Suprapubic skin (tissue), 4 donors: Measurements from ENCODE around the gene TXNDC2. TPM values are rescaled to one million over a fixed set of nuclear protein-coding genes. Genes with fewer than 3 reads are reported as not detected.

Source experiments
- DNase-seq, 2 donors: peaks; one replicate each; pipeline ENCODE4 v3.0.0-alpha.2; 2019; ENCODE audit warnings: low spot score in 2 of 2
- H3K27ac ChIP-seq: fragments of 200-600 bp; sonication (generic); one replicate; pipeline ENCODE4 v1.5.1; 2019
- H3K27me3 ChIP-seq: fragments of 200-600 bp; sonication (generic); one replicate; pipeline ENCODE4 v1.5.1; 2019
- H3K36me3 ChIP-seq: fragments of 200-600 bp; sonication (generic); one replicate; pipeline ENCODE4 v1.5.1; 2019
- H3K4me1 ChIP-seq: fragments of 200-600 bp; sonication (generic); one replicate; pipeline ENCODE4 v1.5.1; 2019
- H3K4me3 ChIP-seq: fragments of 200-600 bp; sonication (generic); one replicate; pipeline ENCODE4 v1.5.1; 2019; ENCODE audit warnings: mild to moderate bottlenecking
- H3K9me3 ChIP-seq: fragments of 200-600 bp; sonication (generic); one replicate; pipeline ENCODE4 v1.5.1; 2019
- CTCF ChIP-seq, 2 donors: fragments of 200-600 bp in 1 of 2; fragments of 450-650 bp in 1 of 2; sonication (generic) in 1 of 2; IDR thresholded peaks; one replicate each; pipeline ENCODE4 v1.5.1; 2016 to 2019; ENCODE audit warnings: antibody characterized with exemption in 2 of 2, mild to moderate bottlenecking in 1 of 2, moderate library complexity in 1 of 2
- EP300 ChIP-seq: sonication (generic); formaldehyde crosslinking; IDR thresholded peaks from one replicate; pipeline ENCODE4 v1.6.1; 2017; ENCODE audit warnings: antibody characterized with exemption
- POLR2A ChIP-seq, 2 donors: fragments of 450-650 bp; IDR thresholded peaks; one replicate each; pipeline ENCODE4 v1.6.1; 2017; ENCODE audit warnings: antibody characterized with exemption in 2 of 2, mild to moderate bottlenecking in 2 of 2, moderate library complexity in 2 of 2
- POLR2AphosphoS5 ChIP-seq, 3 donors: sonication (generic); formaldehyde crosslinking; IDR thresholded peaks; one replicate each; pipeline ENCODE4 v1.6.1; 2017; ENCODE audit warnings: antibody characterized with exemption in 3 of 3
- WGBS: methylation state at CpG from one replicate; pipeline ENCODE4 v1.1.5; 2018; 5-methylcytosine and 5-hydroxymethylcytosine counted together
- total RNA-seq, 4 donors: library from RNA; depleted of rRNA; stranded (reverse); fragments of >200 nt; gene quantifications; one replicate each; pipeline ENCODE4 v1.1.0, GENCODE V29; 2016

Gene TXNDC2
- total RNA-seq, 4 donors from 2014 or later: not detected

GRCh38 chr18:9914584-9915290 lies 29.0 kb downstream of the TXNDC2 start:
- Histone ChIP-seq H3K36me3 (no peaks in the 10 kb centered on the region), H3K9me3 (no peaks in the 10 kb centered on the region), H3K4me3 (peak overlapping the region; percentile 61), H3K4me1 (peaks cover 51% of the 10 kb centered on the region), H3K27me3 (no peaks in the 10 kb centered on the region), H3K27ac (peak overlapping the region; percentile 100)
- TF ChIP-seq CTCF (IDR thresholded peaks at IDR 0.05): no peak
- TF ChIP-seq POLR2A (IDR thresholded peaks at IDR 0.05): no peak
- no peak for TF ChIP-seq EP300
- TF ChIP-seq POLR2AphosphoS5 (IDR thresholded peaks at IDR 0.05): peak in 1 of 3 donors; percentile 7
- peak; percentile 90 to 91 for DNase-seq
- 0% methylated on average over 8 of the region's 77 CpGs for WGBS

- TF ChIP-seq POLR2AphosphoS5 (IDR thresholded peaks at IDR 0.05): no peak
- H3K4me1 ChIP-seq: peaks cover 57% of the 10 kb centered on the region
- no peak for DNase-seq
- no peaks in the 10 kb centered on the region for H3K9me3 ChIP-seq
- H3K36me3 ChIP-seq: no peaks in the 10 kb centered on the region
- H3K4me3 ChIP-seq: peak overlapping the region; percentile 61
- H3K27ac ChIP-seq: peak overlapping the region; percentile 100
- 6% methylated on average over 5 of the region's 5 CpGs for WGBS
- no peaks in the 10 kb centered on the region for H3K27me3 ChIP-seq
These were observed 29.7 kb downstream of the TXNDC2 start for GRCh38 chr18:9915291-9916076.

GRCh38 chr18:9916077-9916639 lies 30.4 kb downstream of the TXNDC2 start:
- peak overlapping the region; percentile 61 for H3K4me3 ChIP-seq

GRCh38 chr18:9916808-9917207 lies 31.0 kb downstream of the TXNDC2 start:
- Histone ChIP-seq H3K36me3 (no peaks in the 10 kb centered on the region), H3K9me3 (no peaks in the 10 kb centered on the region), H3K4me1 (peaks cover 69% of the 10 kb centered on the region), H3K27me3 (no peaks in the 10 kb centered on the region), H3K27ac (peak overlapping the region; percentile 100), H3K4me3 (peak overlapping the region; percentile 61)
- TF ChIP-seq EP300 (no peak), POLR2AphosphoS5 (IDR thresholded peaks at IDR 0.05) (no peak), POLR2A (IDR thresholded peaks at IDR 0.05) (no peak), CTCF (IDR thresholded peaks at IDR 0.05) (no peak)
- WGBS: 62% methylated on average over 3 of the region's 3 CpGs
- no peak for DNase-seq

More at GRCh38 chr18:9916077-9916639, 30.4 kb downstream of the TXNDC2 start:
- Histone ChIP-seq H3K27me3 (no peaks in the 10 kb centered on the region), H3K9me3 (no peaks in the 10 kb centered on the region), H3K36me3 (no peaks in the 10 kb centered on the region), H3K27ac (peak overlapping the region; percentile 100), H3K4me1 (peaks cover 64% of the 10 kb centered on the region)
- no peak for DNase-seq
- 13% methylated on average over 2 of the region's 2 CpGs for WGBS
- TF ChIP-seq CTCF (IDR thresholded peaks at IDR 0.05): no peak
- TF ChIP-seq POLR2A (IDR thresholded peaks at IDR 0.05): no peak
- TF ChIP-seq POLR2AphosphoS5 (IDR thresholded peaks at IDR 0.05): no peak
- TF ChIP-seq EP300: no peak

- Histone ChIP-seq H3K4me3 (no peak overlapping the region), H3K9me3 (no peaks in the 10 kb centered on the region), H3K4me1 (peaks cover 69% of the 10 kb centered on the region), H3K27me3 (no peaks in the 10 kb centered on the region), H3K36me3 (no peaks in the 10 kb centered on the region), H3K27ac (peak overlapping the region; percentile 4)
- TF ChIP-seq POLR2AphosphoS5 (IDR thresholded peaks at IDR 0.05) (no peak), EP300 (no peak), CTCF (IDR thresholded peaks at IDR 0.05) (no peak), POLR2A (IDR thresholded peaks at IDR 0.05) (no peak)
- DNase-seq: no peak
- WGBS: 20% methylated on average over 2 of the region's 2 CpGs
These were observed 32.4 kb downstream of the TXNDC2 start for GRCh38 chr18:9918016-9918680.
